AG04449 (cell line): ENCODE measurements around the gene IL12RB1.

Source experiments
- CTCF ChIA-PET: fragments of 350-600 bp; formaldehyde crosslinking; extraction: SDS; loops from one replicate; lab custom pipeline; 2021; ENCODE audit warnings: antibody characterized with exemption; lab: Yijun Ruan, JAX
- POLR2A ChIA-PET: fragments of 400-600, 350-600 bp; formaldehyde crosslinking; extraction: SDS; loops from one replicate; lab custom pipeline; 2020; ENCODE audit warnings: antibody characterized with exemption, inconsistent platforms; lab: Yijun Ruan, JAX
- DNase-seq: peaks from one replicate; pipeline ENCODE4 v3.0.0-alpha.2; 2010; ENCODE audit warnings: low read depth, low spot score
- H3K4me3 ChIP-seq: 2 replicates; pipeline ENCODE4 v1.5.1; 2011; ENCODE audit warnings: low read depth, mild to moderate bottlenecking, control low read depth, low read length
- CTCF ChIP-seq: IDR thresholded peaks from one replicate; pipeline ENCODE4 v1.5.1; 2011; ENCODE audit warnings: mild to moderate bottlenecking, moderate library complexity, low read length, control low read depth, inconsistent platforms; ENCODE audit not compliant: insufficient read depth; ENCODE audit errors: missing control alignments

IL12RB1 gene

GRCh38 chr19:18073197-18073596 is 13.5 kb downstream of the IL12RB1 start:
- no peak overlapping the region for H3K4me3 ChIP-seq
- CTCF ChIA-PET, result interaction anchor here (1.7 kb wide), 1 partner anchor 66 kb away, joined by 4 read pairs; no protein-coding TSS in a partner anchor
- no peak for TF ChIP-seq CTCF
- POLR2A ChIA-PET, result no interaction called here
- no peak for DNase-seq

- POLR2A ChIA-PET, result no interaction called here
- no peak for TF ChIP-seq CTCF
- no peak for DNase-seq
- H3K4me3 ChIP-seq, result no peak overlapping the region
- CTCF ChIA-PET, result interaction anchor here (0.7 to 2.4 kb wide), 3 partner anchors 13 to 76 kb away, joined by 3 to 9 read pairs (median 4); no protein-coding TSS in a partner anchor
These were observed 14.4 kb downstream of the IL12RB1 start for GRCh38 chr19:18072335-18072734.

- DNase-seq, result no peak
- POLR2A ChIA-PET, result no interaction called here
- CTCF ChIA-PET, result interaction anchor here (1.0 to 2.4 kb wide), 3 partner anchors 10 to 14 kb away, joined by 3 to 9 read pairs (median 3); no protein-coding TSS in a partner anchor
- no peak overlapping the region for H3K4me3 ChIP-seq
- no peak for TF ChIP-seq CTCF
These were observed 16.6 kb downstream of the IL12RB1 start for GRCh38 chr19:18070181-18070580.

- no peak for TF ChIP-seq CTCF
- ChIA-PET POLR2A (no interaction called here), CTCF (no interaction called here)
- DNase-seq, result no peak
- H3K4me3 ChIP-seq, result no peak overlapping the region
These were observed 17.4 kb downstream of the IL12RB1 start for GRCh38 chr19:18069383-18069782.

- no peak for TF ChIP-seq CTCF
- CTCF ChIA-PET, result interaction anchor here (1.4 kb wide), 1 partner anchor 10 kb away, joined by 5 read pairs; no protein-coding TSS in a partner anchor
- no peak overlapping the region for H3K4me3 ChIP-seq
- POLR2A ChIA-PET, result no interaction called here
- no peak for DNase-seq
These were observed 18.3 kb downstream of the IL12RB1 start for GRCh38 chr19:18068395-18068794.

- no peak overlapping the region for H3K4me3 ChIP-seq
- no peak for TF ChIP-seq CTCF
- ChIA-PET POLR2A (no interaction called here), CTCF (interaction anchor here (0.9 to 1.4 kb wide), 2 partner anchors 41 to 127 kb away, joined by 3 read pairs; no protein-coding TSS in a partner anchor)
- DNase-seq, result no peak
These were observed 21.6 kb downstream of the IL12RB1 start for GRCh38 chr19:18065173-18065495.
